PC-9 (cell line): ENCODE data around the gene NT5C2.

Experiments
- EZH2 ChIP-seq: fragments of 200-600 bp; sonication (generic); IDR thresholded peaks from 2 replicates; pipeline ENCODE4 v1.8.0; 2017; ENCODE audit warnings: antibody characterized with exemption, low read depth
- TF ChIP-seq, protein P1 (sequence below): fragments of 200-600 bp; sonication (generic); conservative IDR thresholded peaks from 2 replicates; pipeline ENCODE4 v1.6.1; 2017; ENCODE audit warnings: mixed run types, antibody characterized with exemption, mild to moderate bottlenecking, moderate library complexity

DNA sequence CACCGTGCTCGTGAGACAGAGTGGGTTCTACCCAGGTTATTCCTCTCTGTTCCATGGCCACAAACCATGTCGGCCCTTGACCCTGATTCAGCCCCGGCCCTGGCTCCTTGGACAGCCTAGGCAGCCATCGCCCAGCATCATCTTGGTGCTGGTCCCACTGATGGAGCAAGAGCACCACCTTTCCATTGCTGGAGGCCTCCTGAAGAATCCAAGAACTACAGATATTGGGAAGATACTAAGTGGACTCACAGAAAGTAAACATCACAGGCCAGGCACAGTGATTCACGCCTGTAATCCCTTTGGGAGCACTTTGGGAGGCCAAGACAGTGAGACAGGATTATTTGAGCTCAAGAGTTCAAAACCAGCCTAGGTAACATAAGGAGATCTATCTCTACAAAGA lies 125.1 kb downstream of the NT5C2 start:
- TF ChIP-seq, protein P1, sequence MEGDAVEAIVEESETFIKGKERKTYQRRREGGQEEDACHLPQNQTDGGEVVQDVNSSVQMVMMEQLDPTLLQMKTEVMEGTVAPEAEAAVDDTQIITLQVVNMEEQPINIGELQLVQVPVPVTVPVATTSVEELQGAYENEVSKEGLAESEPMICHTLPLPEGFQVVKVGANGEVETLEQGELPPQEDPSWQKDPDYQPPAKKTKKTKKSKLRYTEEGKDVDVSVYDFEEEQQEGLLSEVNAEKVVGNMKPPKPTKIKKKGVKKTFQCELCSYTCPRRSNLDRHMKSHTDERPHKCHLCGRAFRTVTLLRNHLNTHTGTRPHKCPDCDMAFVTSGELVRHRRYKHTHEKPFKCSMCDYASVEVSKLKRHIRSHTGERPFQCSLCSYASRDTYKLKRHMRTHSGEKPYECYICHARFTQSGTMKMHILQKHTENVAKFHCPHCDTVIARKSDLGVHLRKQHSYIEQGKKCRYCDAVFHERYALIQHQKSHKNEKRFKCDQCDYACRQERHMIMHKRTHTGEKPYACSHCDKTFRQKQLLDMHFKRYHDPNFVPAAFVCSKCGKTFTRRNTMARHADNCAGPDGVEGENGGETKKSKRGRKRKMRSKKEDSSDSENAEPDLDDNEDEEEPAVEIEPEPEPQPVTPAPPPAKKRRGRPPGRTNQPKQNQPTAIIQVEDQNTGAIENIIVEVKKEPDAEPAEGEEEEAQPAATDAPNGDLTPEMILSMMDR: no peak
- TF ChIP-seq EZH2: no peak
